Measurements from ENCODE around the gene SND1. TPM values are rescaled to one million over a fixed set of nuclear protein-coding genes. Genes with fewer than 3 reads are reported as not detected.

SND1 gene
- total and polyA plus RNA-seq, 7 donors = 29.2 to 72.8 (median 48.2) TPM

- intact Hi-C loops (cut with DNase I) = no loop called here
- H3K27ac ChIP-seq = no peak overlapping the region
- no peak for ATAC-seq
- no peaks in the 10 kb centered on the region for H3K4me1 ChIP-seq
- DNase-seq = no peak
- H3K27me3 ChIP-seq (ENCODE audit: insufficient read depth in 3 of 3, low read length in 2 of 3) = no peaks in the 10 kb centered on the region
- H3K36me3 ChIP-seq (ENCODE audit: insufficient read depth in 1 of 2, low read depth in 1 of 2) = peaks cover 0 to 4% of the 10 kb centered on the region in 2 donors
- H3K9me3 ChIP-seq = no peaks in the 10 kb centered on the region
- 71 to 81% (median 75%) methylated on average over 2 of the region's 2 CpGs for WGBS, 3 donors
- no peak for TF ChIP-seq CTCF (IDR thresholded peaks at IDR 0.05)
- H3K4me3 ChIP-seq = no peak overlapping the region
Observed at GRCh38 chr7:127874951-127875608, 223.1 kb downstream of the SND1 start.

- Histone ChIP-seq H3K36me3 (ENCODE audit: insufficient read depth in 1 of 2, low read depth in 1 of 2) (no peaks in the 10 kb centered on the region), H3K27ac (no peak overlapping the region), H3K27me3 (ENCODE audit: insufficient read depth in 3 of 3, low read length in 2 of 3) (no peaks in the 10 kb centered on the region), H3K4me3 (no peak overlapping the region), H3K4me1 (peaks cover under 1% of the 10 kb centered on the region), H3K9me3 (no peaks in the 10 kb centered on the region)
- TF ChIP-seq CTCF (IDR thresholded peaks at IDR 0.05) = no peak
- WGBS, 3 donors = 83 to 90% (median 84%) methylated on average over 1 of the region's 1 CpG
- no peak for ATAC-seq
- DNase-seq = no peak
- intact Hi-C loops (cut with DNase I) = no loop called here
Observed at GRCh38 chr7:127876393-127876792, 224.4 kb downstream of the SND1 start.

GRCh38 chr7:127877951-127878350 lies 226.0 kb downstream of the SND1 start:
- ATAC-seq (no peak), DNase-seq (no peak)
- H3K4me1 ChIP-seq = peaks cover 11% of the 10 kb centered on the region
- H3K9me3 ChIP-seq = no peaks in the 10 kb centered on the region
- no peak for TF ChIP-seq CTCF (IDR thresholded peaks at IDR 0.05)
- H3K27ac ChIP-seq = no peak overlapping the region
- 88 to 90% (median 89%) methylated on average over 3 of the region's 3 CpGs for WGBS, 3 donors
- no peaks in the 10 kb centered on the region for H3K36me3 ChIP-seq (ENCODE audit: insufficient read depth in 1 of 2, low read depth in 1 of 2)
- intact Hi-C loops (cut with DNase I) = no loop called here
- H3K4me3 ChIP-seq = no peak overlapping the region
- H3K27me3 ChIP-seq (ENCODE audit: insufficient read depth in 3 of 3, low read length in 2 of 3) = no peaks in the 10 kb centered on the region

GRCh38 chr7:127878791-127879190 lies 226.8 kb downstream of the SND1 start:
- no peak overlapping the region for H3K27ac ChIP-seq
- H3K4me3 ChIP-seq = no peak overlapping the region
- H3K36me3 ChIP-seq (ENCODE audit: insufficient read depth in 1 of 2, low read depth in 1 of 2) = no peaks in the 10 kb centered on the region
- no peaks in the 10 kb centered on the region for H3K9me3 ChIP-seq
- DNase-seq (no peak), ATAC-seq (no peak)
- H3K4me1 ChIP-seq = peaks cover 11% of the 10 kb centered on the region
- no peak for TF ChIP-seq CTCF (IDR thresholded peaks at IDR 0.05)
- H3K27me3 ChIP-seq (ENCODE audit: insufficient read depth in 3 of 3, low read length in 2 of 3) = no peaks in the 10 kb centered on the region
- 93 to 98% (median 97%) methylated on average over 3 of the region's 3 CpGs for WGBS, 3 donors
- intact Hi-C loops (cut with DNase I) = no loop called here

GRCh38 chr7:127879436-127879835 lies 227.4 kb downstream of the SND1 start:
- no peak for TF ChIP-seq CTCF (IDR thresholded peaks at IDR 0.05)
- intact Hi-C loops (cut with DNase I) = no loop called here
- Histone ChIP-seq H3K9me3 (no peaks in the 10 kb centered on the region), H3K27ac (no peak overlapping the region), H3K27me3 (ENCODE audit: insufficient read depth in 3 of 3, low read length in 2 of 3) (no peaks in the 10 kb centered on the region), H3K36me3 (ENCODE audit: insufficient read depth in 1 of 2, low read depth in 1 of 2) (no peaks in the 10 kb centered on the region), H3K4me1 (peaks cover 11% of the 10 kb centered on the region), H3K4me3 (no peak overlapping the region)
- 94 to 95% (median 95%) methylated on average over 4 of the region's 4 CpGs for WGBS, 3 donors
- ATAC-seq (no peak), DNase-seq (no peak)
